HG02885 (cell line): ENCODE data around the gene MS4A1.
"Not testable (repeated sequence)": the region's sequence is repeated elsewhere in the genome, so short reads cannot be mapped to it uniquely, and the experiment has no call there.

Source experiments
- ATAC-seq: cut with Tn5 transposase; IDR thresholded peaks from one replicate; pipeline ENCODE4 v1.9.1; 2021; ENCODE audit warnings: mild to moderate bottlenecking; ENCODE audit not compliant: unreplicated experiment, poor library complexity

Gene MS4A1

DNA sequence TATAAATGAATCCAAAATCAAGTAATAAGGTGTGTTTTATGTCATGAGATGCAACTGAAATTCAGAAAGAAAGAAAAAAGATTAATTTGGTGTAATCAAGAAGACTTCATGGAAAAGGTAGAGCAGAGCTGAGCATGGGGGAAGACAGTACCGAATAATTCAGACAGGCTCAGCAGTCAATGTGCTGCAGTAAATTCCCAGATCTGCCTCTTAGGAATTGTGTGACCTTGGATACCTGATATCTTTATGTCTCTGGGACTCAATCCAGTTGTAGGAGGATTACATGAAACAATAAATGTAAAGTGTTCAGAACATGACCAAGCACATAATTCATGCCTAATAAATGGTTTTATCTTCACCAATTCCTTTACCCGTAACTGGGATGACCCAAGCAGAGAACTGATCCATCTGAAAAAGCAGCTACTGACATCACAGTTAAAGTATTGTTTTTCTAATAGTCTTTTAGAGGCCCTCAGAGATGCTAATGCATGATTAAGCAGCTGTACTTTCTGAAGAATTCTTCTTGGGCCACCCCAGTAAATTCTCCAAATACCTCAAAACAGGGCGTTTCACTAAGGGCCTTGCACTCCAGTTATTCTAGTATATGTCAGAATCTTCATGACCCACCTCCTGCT is 44.7 kb downstream of the MS4A1 start:
- ATAC-seq, result no peak

DNA sequence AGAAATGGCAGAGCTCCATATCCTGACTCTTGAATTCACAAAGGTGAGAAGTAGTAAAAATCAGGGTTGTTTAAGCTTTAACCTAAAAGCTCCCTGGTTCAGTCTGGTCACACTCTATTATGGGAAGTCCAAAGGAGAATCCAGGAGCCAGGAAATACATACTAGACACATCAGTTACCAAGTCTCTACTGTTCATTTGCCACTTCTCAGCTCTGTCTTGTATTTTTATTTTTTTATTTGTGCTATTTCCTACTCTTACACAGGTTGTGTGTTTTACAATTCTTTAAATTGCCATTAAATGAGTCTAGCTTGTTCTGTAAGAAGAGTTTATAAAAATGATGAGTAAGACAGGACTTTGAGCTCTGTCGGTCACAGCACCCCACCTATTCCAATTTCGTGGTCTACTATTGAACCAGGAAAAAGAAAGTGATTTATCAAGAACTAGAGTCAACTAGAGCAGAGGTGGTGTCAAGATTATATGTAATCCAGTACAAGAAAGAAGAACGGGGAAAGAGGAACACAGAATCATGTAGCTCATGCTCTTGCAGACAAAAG is 46.7 kb downstream of the MS4A1 start:
- no peak for ATAC-seq

- no peak for ATAC-seq
Observed at GRCh38 chr11:60504219-60504905, 48.7 kb downstream of the MS4A1 start.

DNA sequence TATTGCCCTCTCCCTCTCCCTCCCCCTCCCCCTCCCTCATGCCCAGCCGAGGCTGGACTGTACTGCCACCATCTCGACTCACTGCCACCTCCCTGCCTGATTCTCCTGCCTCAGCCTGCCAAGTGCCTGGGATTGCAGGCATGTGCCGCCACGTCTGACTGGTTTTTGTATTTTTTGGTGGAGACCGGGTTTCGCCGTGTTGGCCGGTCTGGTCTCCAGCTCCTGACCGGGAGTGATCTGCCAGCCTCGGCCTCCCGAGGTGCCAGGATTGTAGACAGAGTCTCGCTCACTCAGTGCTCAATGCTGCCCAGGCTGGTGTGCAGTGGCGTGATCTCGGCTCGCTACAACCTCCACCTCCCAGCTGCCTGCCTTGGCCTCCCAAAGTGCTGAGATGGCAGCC is 54.0 kb downstream of the MS4A1 start:
- ATAC-seq, result not testable (repeated sequence)

DNA sequence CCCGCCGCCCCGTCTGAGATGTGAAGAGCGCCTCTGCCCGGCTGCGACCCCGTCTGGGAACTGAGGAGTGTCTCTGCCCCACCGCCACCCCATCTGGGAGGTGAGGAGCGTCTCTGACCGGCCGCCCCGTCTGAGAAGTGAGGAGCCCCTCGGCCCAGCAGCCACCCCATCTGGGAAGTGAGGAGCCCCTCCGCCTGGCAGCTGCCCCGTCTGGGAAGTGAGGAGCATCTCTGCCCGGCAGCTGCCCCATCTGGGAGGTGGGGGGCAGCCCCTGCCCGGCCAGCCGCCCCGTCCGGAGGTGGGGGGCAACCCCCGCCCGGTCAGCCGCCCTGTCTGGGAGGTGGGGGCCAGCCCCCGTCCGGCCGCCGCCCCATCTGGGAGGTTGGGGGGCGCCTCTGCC is 54.6 kb downstream of the MS4A1 start:
- ATAC-seq, result not testable (repeated sequence)

- peak; percentile 56 for ATAC-seq
Observed at GRCh38 chr11:60511393-60511792, 55.7 kb downstream of the MS4A1 start.

GRCh38 chr11:60512651-60513225 is 57.1 kb downstream of the MS4A1 start:
- no peak for ATAC-seq

- ATAC-seq, result no peak
Observed at GRCh38 chr11:60513496-60514460, 58.1 kb downstream of the MS4A1 start.

DNA sequence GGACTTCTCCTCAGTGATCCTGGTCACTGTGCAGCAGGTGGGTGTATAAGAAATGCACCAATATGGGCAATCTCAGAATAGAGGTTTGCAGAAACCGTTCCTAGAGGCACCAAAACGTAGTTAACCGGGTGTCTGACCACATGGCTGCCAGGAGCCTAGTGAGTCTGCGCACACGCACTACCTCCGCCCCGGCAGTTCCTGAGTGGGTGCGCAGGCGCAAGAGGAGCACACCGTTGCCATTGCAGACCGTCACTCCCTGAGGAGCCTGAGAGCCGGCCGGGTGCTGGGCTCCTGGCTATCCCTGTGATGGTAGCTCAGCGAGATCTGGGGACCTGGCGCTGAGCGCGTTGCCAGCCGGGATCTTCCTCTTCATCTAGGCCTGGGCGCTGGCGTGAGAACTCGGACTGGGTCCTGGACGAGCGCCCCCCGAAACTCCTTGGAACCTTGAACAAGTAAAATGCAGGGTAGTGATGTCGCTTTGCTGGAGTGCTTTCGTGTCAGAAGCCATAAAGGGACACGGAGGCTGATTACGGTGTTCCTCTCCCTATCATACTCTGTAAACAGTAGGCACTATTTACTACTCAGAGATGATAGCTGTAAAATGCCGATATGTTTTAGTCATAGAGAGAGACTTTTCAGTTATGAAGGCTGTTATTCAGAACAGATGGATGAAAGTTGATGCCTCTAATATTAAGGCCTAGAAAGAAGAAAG is 59.7 kb downstream of the MS4A1 start, which contains the start of gene MS4A13:
MS4A13 (plus strand) TSS at position 249 of the 712 bp plus-strand sequence. CDS start 2,692 bp downstream, outside the sequence.
- ATAC-seq, result no peak
